ENCODE measurements around the gene IFI27L1. TPM values are rescaled to one million over a fixed set of nuclear protein-coding genes. Genes with fewer than 3 reads are reported as not detected.

The IFI27L1 gene
- total and polyA plus RNA-seq, 2 donors = 7.2 to 18.9 TPM

GRCh38 chr14:94103554-94104150 is 22.5 kb downstream of the IFI27L1 start:
- Histone ChIP-seq H3K36me3 (ENCODE audit: insufficient read depth) (no peaks in the 10 kb centered on the region), H3K4me1 (ENCODE audit: insufficient read depth) (no peaks in the 10 kb centered on the region), H3K4me3 (ENCODE audit: low read depth, low read length) (no peak overlapping the region), H3K27ac (ENCODE audit: low read depth) (no peak overlapping the region)
- WGBS = 49% methylated on average over 7 of the region's 7 CpGs
- DNase-seq (ENCODE audit: extremely low spot score) = no peak

- Histone ChIP-seq H3K4me1 (ENCODE audit: insufficient read depth) (no peaks in the 10 kb centered on the region), H3K4me3 (ENCODE audit: low read depth, low read length) (no peak overlapping the region), H3K27ac (ENCODE audit: low read depth) (no peak overlapping the region), H3K36me3 (ENCODE audit: insufficient read depth) (no peaks in the 10 kb centered on the region)
- WGBS = 80% methylated on average over 10 of the region's 10 CpGs
- DNase-seq (ENCODE audit: extremely low spot score) = no peak
Observed at GRCh38 chr14:94104731-94105130, 23.6 kb downstream of the IFI27L1 start.

- WGBS = 88% methylated on average over 2 of the region's 2 CpGs
- DNase-seq (ENCODE audit: extremely low spot score) = no peak
- Histone ChIP-seq H3K36me3 (ENCODE audit: insufficient read depth) (no peaks in the 10 kb centered on the region), H3K27ac (ENCODE audit: low read depth) (no peak overlapping the region), H3K4me3 (ENCODE audit: low read depth, low read length) (no peak overlapping the region), H3K4me1 (ENCODE audit: insufficient read depth) (no peaks in the 10 kb centered on the region)
Observed at GRCh38 chr14:94109915-94110250, 28.8 kb downstream of the IFI27L1 start.

- H3K4me1 ChIP-seq (ENCODE audit: insufficient read depth) = no peaks in the 10 kb centered on the region
- no peak for DNase-seq (ENCODE audit: extremely low spot score)
- H3K36me3 ChIP-seq (ENCODE audit: insufficient read depth) = no peaks in the 10 kb centered on the region
- peak within 1 kb of the TSS; percentile 21 for H3K4me3 ChIP-seq (ENCODE audit: low read depth, low read length)
- WGBS = 59% methylated on average over 14 of the region's 14 CpGs
- H3K27ac ChIP-seq (ENCODE audit: low read depth) = peak within 1 kb of the TSS; percentile 14
Observed at GRCh38 chr14:94110552-94111181, 29.6 kb downstream of the IFI27L1 start, which contains the start of gene IFI27. Gene IFI27, plus strand, starts transcription at chr14:94110736.

- Histone ChIP-seq H3K4me3 (ENCODE audit: low read depth, low read length) (peak overlapping the region; percentile 21), H3K4me1 (ENCODE audit: insufficient read depth) (no peaks in the 10 kb centered on the region), H3K27ac (ENCODE audit: low read depth) (no peak overlapping the region), H3K36me3 (ENCODE audit: insufficient read depth) (no peaks in the 10 kb centered on the region)
- 83% methylated on average over 20 of the region's 20 CpGs for WGBS
- DNase-seq (ENCODE audit: extremely low spot score) = no peak
Observed at GRCh38 chr14:94111276-94112095, 30.4 kb downstream of the IFI27L1 start.

GRCh38 chr14:94112513-94113063 is 31.5 kb downstream of the IFI27L1 start:
- 87% methylated on average over 6 of the region's 6 CpGs for WGBS
- H3K27ac ChIP-seq (ENCODE audit: low read depth) = no peak overlapping the region
- H3K36me3 ChIP-seq (ENCODE audit: insufficient read depth) = no peaks in the 10 kb centered on the region
- DNase-seq (ENCODE audit: extremely low spot score) = no peak
- no peak overlapping the region for H3K4me3 ChIP-seq (ENCODE audit: low read depth, low read length)
- H3K4me1 ChIP-seq (ENCODE audit: insufficient read depth) = no peaks in the 10 kb centered on the region

- WGBS = 78% methylated on average over 7 of the region's 7 CpGs
- Histone ChIP-seq H3K27ac (ENCODE audit: low read depth) (no peak overlapping the region), H3K4me3 (ENCODE audit: low read depth, low read length) (no peak overlapping the region), H3K4me1 (ENCODE audit: insufficient read depth) (no peaks in the 10 kb centered on the region), H3K36me3 (ENCODE audit: insufficient read depth) (no peaks in the 10 kb centered on the region)
- no peak for DNase-seq (ENCODE audit: extremely low spot score)
Observed at GRCh38 chr14:94113073-94113472, 32.0 kb downstream of the IFI27L1 start.

- no peak for DNase-seq (ENCODE audit: extremely low spot score)
- H3K4me1 ChIP-seq (ENCODE audit: insufficient read depth) = no peaks in the 10 kb centered on the region
- no peaks in the 10 kb centered on the region for H3K36me3 ChIP-seq (ENCODE audit: insufficient read depth)
- no peak overlapping the region for H3K27ac ChIP-seq (ENCODE audit: low read depth)
- 62% methylated on average over 6 of the region's 6 CpGs for WGBS
- H3K4me3 ChIP-seq (ENCODE audit: low read depth, low read length) = no peak overlapping the region
Observed at GRCh38 chr14:94113490-94113889, 32.4 kb downstream of the IFI27L1 start.

- DNase-seq (ENCODE audit: extremely low spot score) = no peak
- no peak overlapping the region for H3K4me3 ChIP-seq (ENCODE audit: low read depth, low read length)
- no peaks in the 10 kb centered on the region for H3K4me1 ChIP-seq (ENCODE audit: insufficient read depth)
- no peaks in the 10 kb centered on the region for H3K36me3 ChIP-seq (ENCODE audit: insufficient read depth)
- WGBS = 69% methylated on average over 5 of the region's 5 CpGs
- no peak overlapping the region for H3K27ac ChIP-seq (ENCODE audit: low read depth)
Observed at GRCh38 chr14:94113908-94114588, 32.9 kb downstream of the IFI27L1 start.

GRCh38 chr14:94114589-94115057 is 33.5 kb downstream of the IFI27L1 start:
- no peak for DNase-seq (ENCODE audit: extremely low spot score)
- H3K36me3 ChIP-seq (ENCODE audit: insufficient read depth) = no peaks in the 10 kb centered on the region
- H3K4me3 ChIP-seq (ENCODE audit: low read depth, low read length) = no peak overlapping the region
- H3K4me1 ChIP-seq (ENCODE audit: insufficient read depth) = no peaks in the 10 kb centered on the region
- 64% methylated on average over 5 of the region's 5 CpGs for WGBS
- H3K27ac ChIP-seq (ENCODE audit: low read depth) = no peak overlapping the region

- 48% methylated on average over 4 of the region's 4 CpGs for WGBS
- Histone ChIP-seq H3K4me3 (ENCODE audit: low read depth, low read length) (no peak overlapping the region), H3K4me1 (ENCODE audit: insufficient read depth) (no peaks in the 10 kb centered on the region), H3K27ac (ENCODE audit: low read depth) (no peak overlapping the region), H3K36me3 (ENCODE audit: insufficient read depth) (no peaks in the 10 kb centered on the region)
- no peak for DNase-seq (ENCODE audit: extremely low spot score)
Observed at GRCh38 chr14:94115058-94115591, 34.0 kb downstream of the IFI27L1 start.

- Histone ChIP-seq H3K36me3 (ENCODE audit: insufficient read depth) (no peaks in the 10 kb centered on the region), H3K27ac (ENCODE audit: low read depth) (no peak overlapping the region), H3K4me3 (ENCODE audit: low read depth, low read length) (no peak overlapping the region), H3K4me1 (ENCODE audit: insufficient read depth) (no peaks in the 10 kb centered on the region)
- DNase-seq (ENCODE audit: extremely low spot score) = no peak
- 94% methylated on average over 15 of the region's 15 CpGs for WGBS
Observed at GRCh38 chr14:94115631-94116030, 34.5 kb downstream of the IFI27L1 start.

GRCh38 chr14:94116701-94117100 is 35.6 kb downstream of the IFI27L1 start:
- Histone ChIP-seq H3K36me3 (ENCODE audit: insufficient read depth) (no peaks in the 10 kb centered on the region), H3K27ac (ENCODE audit: low read depth) (no peak overlapping the region), H3K4me3 (ENCODE audit: low read depth, low read length) (no peak overlapping the region), H3K4me1 (ENCODE audit: insufficient read depth) (no peaks in the 10 kb centered on the region)
- WGBS = 83% methylated on average over 10 of the region's 10 CpGs
- DNase-seq (ENCODE audit: extremely low spot score) = no peak
